Measurements from ENCODE around the gene AMOTL2. TPM values are rescaled to one million over a fixed set of nuclear protein-coding genes. Genes with fewer than 3 reads are reported as not detected.

The AMOTL2 gene
- total RNA-seq, 1 experiment from 2014 or later, result 76.9 TPM

- TF ChIP-seq, protein P1, sequence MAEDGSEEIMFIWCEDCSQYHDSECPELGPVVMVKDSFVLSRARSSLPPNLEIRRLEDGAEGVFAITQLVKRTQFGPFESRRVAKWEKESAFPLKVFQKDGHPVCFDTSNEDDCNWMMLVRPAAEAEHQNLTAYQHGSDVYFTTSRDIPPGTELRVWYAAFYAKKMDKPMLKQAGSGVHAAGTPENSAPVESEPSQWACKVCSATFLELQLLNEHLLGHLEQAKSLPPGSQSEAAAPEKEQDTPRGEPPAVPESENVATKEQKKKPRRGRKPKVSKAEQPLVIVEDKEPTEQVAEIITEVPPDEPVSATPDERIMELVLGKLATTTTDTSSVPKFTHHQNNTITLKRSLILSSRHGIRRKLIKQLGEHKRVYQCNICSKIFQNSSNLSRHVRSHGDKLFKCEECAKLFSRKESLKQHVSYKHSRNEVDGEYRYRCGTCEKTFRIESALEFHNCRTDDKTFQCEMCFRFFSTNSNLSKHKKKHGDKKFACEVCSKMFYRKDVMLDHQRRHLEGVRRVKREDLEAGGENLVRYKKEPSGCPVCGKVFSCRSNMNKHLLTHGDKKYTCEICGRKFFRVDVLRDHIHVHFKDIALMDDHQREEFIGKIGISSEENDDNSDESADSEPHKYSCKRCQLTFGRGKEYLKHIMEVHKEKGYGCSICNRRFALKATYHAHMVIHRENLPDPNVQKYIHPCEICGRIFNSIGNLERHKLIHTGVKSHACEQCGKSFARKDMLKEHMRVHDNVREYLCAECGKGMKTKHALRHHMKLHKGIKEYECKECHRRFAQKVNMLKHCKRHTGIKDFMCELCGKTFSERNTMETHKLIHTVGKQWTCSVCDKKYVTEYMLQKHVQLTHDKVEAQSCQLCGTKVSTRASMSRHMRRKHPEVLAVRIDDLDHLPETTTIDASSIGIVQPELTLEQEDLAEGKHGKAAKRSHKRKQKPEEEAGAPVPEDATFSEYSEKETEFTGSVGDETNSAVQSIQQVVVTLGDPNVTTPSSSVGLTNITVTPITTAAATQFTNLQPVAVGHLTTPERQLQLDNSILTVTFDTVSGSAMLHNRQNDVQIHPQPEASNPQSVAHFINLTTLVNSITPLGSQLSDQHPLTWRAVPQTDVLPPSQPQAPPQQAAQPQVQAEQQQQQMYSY (CRISPR knock-in tag; IDR thresholded peaks at IDR 0.05), result no peak
Observed at GRCh38 chr3:134325706-134326105, 48.5 kb downstream of the AMOTL2 start (continued).

GRCh38 chr3:134325061-134325705 lies 49.1 kb downstream of the AMOTL2 start:
- H3K4me3 Mint-ChIP-seq, result no peak overlapping the region
- ATAC-seq, result no peak
- TF ChIP-seq, protein P2, sequence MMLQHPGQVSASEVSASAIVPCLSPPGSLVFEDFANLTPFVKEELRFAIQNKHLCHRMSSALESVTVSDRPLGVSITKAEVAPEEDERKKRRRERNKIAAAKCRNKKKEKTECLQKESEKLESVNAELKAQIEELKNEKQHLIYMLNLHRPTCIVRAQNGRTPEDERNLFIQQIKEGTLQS (CRISPR knock-in tag; conservative IDR thresholded peaks at IDR 0.05), result no peak
- no peak for TF ChIP-seq ZNF138 (CRISPR knock-in tag; conservative IDR thresholded peaks at IDR 0.05)
- no peak for TF ChIP-seq USF1 (CRISPR knock-in tag; IDR thresholded peaks at IDR 0.05)
- no peak for TF ChIP-seq ATF6 (CRISPR knock-in tag; IDR thresholded peaks at IDR 0.05)
- TF ChIP-seq, protein P3, sequence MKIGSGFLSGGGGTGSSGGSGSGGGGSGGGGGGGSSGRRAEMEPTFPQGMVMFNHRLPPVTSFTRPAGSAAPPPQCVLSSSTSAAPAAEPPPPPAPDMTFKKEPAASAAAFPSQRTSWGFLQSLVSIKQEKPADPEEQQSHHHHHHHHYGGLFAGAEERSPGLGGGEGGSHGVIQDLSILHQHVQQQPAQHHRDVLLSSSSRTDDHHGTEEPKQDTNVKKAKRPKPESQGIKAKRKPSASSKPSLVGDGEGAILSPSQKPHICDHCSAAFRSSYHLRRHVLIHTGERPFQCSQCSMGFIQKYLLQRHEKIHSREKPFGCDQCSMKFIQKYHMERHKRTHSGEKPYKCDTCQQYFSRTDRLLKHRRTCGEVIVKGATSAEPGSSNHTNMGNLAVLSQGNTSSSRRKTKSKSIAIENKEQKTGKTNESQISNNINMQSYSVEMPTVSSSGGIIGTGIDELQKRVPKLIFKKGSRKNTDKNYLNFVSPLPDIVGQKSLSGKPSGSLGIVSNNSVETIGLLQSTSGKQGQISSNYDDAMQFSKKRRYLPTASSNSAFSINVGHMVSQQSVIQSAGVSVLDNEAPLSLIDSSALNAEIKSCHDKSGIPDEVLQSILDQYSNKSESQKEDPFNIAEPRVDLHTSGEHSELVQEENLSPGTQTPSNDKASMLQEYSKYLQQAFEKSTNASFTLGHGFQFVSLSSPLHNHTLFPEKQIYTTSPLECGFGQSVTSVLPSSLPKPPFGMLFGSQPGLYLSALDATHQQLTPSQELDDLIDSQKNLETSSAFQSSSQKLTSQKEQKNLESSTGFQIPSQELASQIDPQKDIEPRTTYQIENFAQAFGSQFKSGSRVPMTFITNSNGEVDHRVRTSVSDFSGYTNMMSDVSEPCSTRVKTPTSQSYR (CRISPR knock-in tag; IDR thresholded peaks at IDR 0.05), result no peak
- TF ChIP-seq ATF2 (CRISPR knock-in tag; IDR thresholded peaks at IDR 0.05; ENCODE audit: borderline replicate concordance, low read depth), result no peak
- no peak for TF ChIP-seq FOXK1 (CRISPR knock-in tag; IDR thresholded peaks at IDR 0.05)
- no peak for TF ChIP-seq TEAD4 (CRISPR knock-in tag; IDR thresholded peaks at IDR 0.05)
- TF ChIP-seq MXD4 (CRISPR knock-in tag; IDR thresholded peaks at IDR 0.05; ENCODE audit: borderline replicate concordance), result no peak
- no peak for TF ChIP-seq SMAD4 (CRISPR knock-in tag; IDR thresholded peaks at IDR 0.05)
- no peak for TF ChIP-seq IRF2 (CRISPR knock-in tag; IDR thresholded peaks at IDR 0.05; ENCODE audit: borderline replicate concordance, low read depth)
- TF ChIP-seq MYBL2 (CRISPR knock-in tag; IDR thresholded peaks at IDR 0.05), result no peak
- TF ChIP-seq ZNF317 (CRISPR knock-in tag; IDR thresholded peaks at IDR 0.05; ENCODE audit: borderline replicate concordance, low read depth), result no peak
- no peak for TF ChIP-seq ZNF232 (CRISPR knock-in tag; IDR thresholded peaks at IDR 0.05)
- no peak for TF ChIP-seq KAT7 (CRISPR knock-in tag; IDR thresholded peaks at IDR 0.05; ENCODE audit: borderline replicate concordance)
- no peak for TF ChIP-seq EMX1 (CRISPR knock-in tag; IDR thresholded peaks at IDR 0.05)
- TF ChIP-seq, protein P4, sequence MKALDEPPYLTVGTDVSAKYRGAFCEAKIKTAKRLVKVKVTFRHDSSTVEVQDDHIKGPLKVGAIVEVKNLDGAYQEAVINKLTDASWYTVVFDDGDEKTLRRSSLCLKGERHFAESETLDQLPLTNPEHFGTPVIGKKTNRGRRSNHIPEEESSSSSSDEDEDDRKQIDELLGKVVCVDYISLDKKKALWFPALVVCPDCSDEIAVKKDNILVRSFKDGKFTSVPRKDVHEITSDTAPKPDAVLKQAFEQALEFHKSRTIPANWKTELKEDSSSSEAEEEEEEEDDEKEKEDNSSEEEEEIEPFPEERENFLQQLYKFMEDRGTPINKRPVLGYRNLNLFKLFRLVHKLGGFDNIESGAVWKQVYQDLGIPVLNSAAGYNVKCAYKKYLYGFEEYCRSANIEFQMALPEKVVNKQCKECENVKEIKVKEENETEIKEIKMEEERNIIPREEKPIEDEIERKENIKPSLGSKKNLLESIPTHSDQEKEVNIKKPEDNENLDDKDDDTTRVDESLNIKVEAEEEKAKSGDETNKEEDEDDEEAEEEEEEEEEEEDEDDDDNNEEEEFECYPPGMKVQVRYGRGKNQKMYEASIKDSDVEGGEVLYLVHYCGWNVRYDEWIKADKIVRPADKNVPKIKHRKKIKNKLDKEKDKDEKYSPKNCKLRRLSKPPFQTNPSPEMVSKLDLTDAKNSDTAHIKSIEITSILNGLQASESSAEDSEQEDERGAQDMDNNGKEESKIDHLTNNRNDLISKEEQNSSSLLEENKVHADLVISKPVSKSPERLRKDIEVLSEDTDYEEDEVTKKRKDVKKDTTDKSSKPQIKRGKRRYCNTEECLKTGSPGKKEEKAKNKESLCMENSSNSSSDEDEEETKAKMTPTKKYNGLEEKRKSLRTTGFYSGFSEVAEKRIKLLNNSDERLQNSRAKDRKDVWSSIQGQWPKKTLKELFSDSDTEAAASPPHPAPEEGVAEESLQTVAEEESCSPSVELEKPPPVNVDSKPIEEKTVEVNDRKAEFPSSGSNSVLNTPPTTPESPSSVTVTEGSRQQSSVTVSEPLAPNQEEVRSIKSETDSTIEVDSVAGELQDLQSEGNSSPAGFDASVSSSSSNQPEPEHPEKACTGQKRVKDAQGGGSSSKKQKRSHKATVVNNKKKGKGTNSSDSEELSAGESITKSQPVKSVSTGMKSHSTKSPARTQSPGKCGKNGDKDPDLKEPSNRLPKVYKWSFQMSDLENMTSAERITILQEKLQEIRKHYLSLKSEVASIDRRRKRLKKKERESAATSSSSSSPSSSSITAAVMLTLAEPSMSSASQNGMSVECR (CRISPR knock-in tag; IDR thresholded peaks at IDR 0.05; ENCODE audit: borderline replicate concordance), result no peak
- H3K27ac Mint-ChIP-seq, result peak overlapping the region; percentile 19; the same call in 1 of the 2 replicates
- H3K36me3 Mint-ChIP-seq, result no peaks in the 10 kb centered on the region
- ChIA-PET CTCF (interaction anchor here (1.3 to 1.4 kb wide), 3 partner anchors 12 to 139 kb away, joined by 3 to 8 read pairs (median 3); partner anchors contain the start of gene AMOTL2), POLR2A (interaction anchor here (0.7 to 1.1 kb wide), 3 partner anchors 10 to 49 kb away, joined by 5 to 7 read pairs (median 6); partner anchors contain the start of gene AMOTL2)
- no peaks in the 10 kb centered on the region for H3K9me3 Mint-ChIP-seq
- H3K4me1 Mint-ChIP-seq, result peaks cover 42% of the 10 kb centered on the region
- no peak for DNase-seq (ENCODE audit: low spot score)
- H3K27me3 Mint-ChIP-seq (ENCODE audit: low read depth), result no peaks in the 10 kb centered on the region; the same call in 1 of the 2 replicates

All from WTC11 (cell line).